ENCODE measurements around the gene UNC45B.

GRCh38 chr17:35214192-35214591, 66.6 kb downstream of the UNC45B start:
- TF ChIP-seq POLR2AphosphoS5 (IDR thresholded peaks at IDR 0.05; ENCODE audit: insufficient read depth in 1 of 2, low read depth in 1 of 2) = no peak
- no peak for TF ChIP-seq CTCF (IDR thresholded peaks at IDR 0.05)
